Immature natural killer cell (primary cell): ENCODE data around the gene PTPRG. TPM values are rescaled to one million over a fixed set of nuclear protein-coding genes. Genes with fewer than 3 reads are reported as not detected.
"Not testable (repeated sequence)": the region's sequence is repeated elsewhere in the genome, so short reads cannot be mapped to it uniquely, and the experiment has no call there.

Experiments used
- DNase-seq, 3 donors: peaks; one replicate each; pipeline ENCODE4 v3.0.0; 2022; ENCODE audit warnings: mixed read lengths in 1 of 3
- H3K27ac Mint-ChIP-seq, 6 donors: one replicate each; pipeline ENCODE4 v1.8.0; 2020; ENCODE audit warnings: mixed read lengths in 6 of 6, mild to moderate bottlenecking in 5 of 6, inconsistent platforms in 4 of 6, moderate library complexity in 3 of 6
- H3K27me3 Mint-ChIP-seq, 3 donors: one replicate each; pipeline ENCODE4 v1.8.0; 2020 to 2021; ENCODE audit warnings: low read depth in 3 of 3, mild to moderate bottlenecking in 3 of 3, mixed read lengths in 3 of 3, moderate library complexity in 3 of 3, inconsistent platforms in 1 of 3
- H3K36me3 Mint-ChIP-seq, 3 donors: one replicate each; pipeline ENCODE4 v1.8.0; 2020; ENCODE audit warnings: mixed read lengths in 3 of 3, inconsistent platforms in 2 of 3, mild to moderate bottlenecking in 2 of 3
- H3K4me1 Mint-ChIP-seq, 2 donors: one replicate each; pipeline ENCODE4 v1.8.0; 2020; ENCODE audit warnings: inconsistent platforms in 2 of 2, mild to moderate bottlenecking in 2 of 2, mixed read lengths in 2 of 2, moderate library complexity in 1 of 2
- H3K4me3 Mint-ChIP-seq, 5 donors: one replicate each; pipeline ENCODE4 v1.8.0; 2020; ENCODE audit warnings: mild to moderate bottlenecking in 5 of 5, mixed read lengths in 5 of 5, inconsistent platforms in 3 of 5, moderate library complexity in 3 of 5
- H3K9me3 Mint-ChIP-seq, 6 donors: one replicate each; pipeline ENCODE4 v1.8.0; 2020; ENCODE audit warnings: mild to moderate bottlenecking in 6 of 6, mixed read lengths in 6 of 6, inconsistent platforms in 4 of 6, moderate library complexity in 3 of 6
- polyA plus RNA-seq, 3 donors: library from polyadenylated mRNA; unstranded; fragments of 300-500 nt; fragmentation: Illumina TruSeq; gene quantifications; one replicate each; pipeline ENCODE4 v1.2.3, GENCODE V29; 2021

Gene PTPRG
- polyA plus RNA-seq, 3 donors from 2014 or later = 0.13 TPM; not detected in 2

GRCh38 chr3:61541694-61542093 lies 19.7 kb upstream of the PTPRG start:
- peaks cover 0 to 7% (median 2%) of the 10 kb centered on the region in 6 donors for H3K9me3 Mint-ChIP-seq
- H3K27ac Mint-ChIP-seq = no peak overlapping the region
- no peak overlapping the region for H3K4me3 Mint-ChIP-seq
- peaks cover 0 to 8% (median 1%) of the 10 kb centered on the region in 3 donors for H3K27me3 Mint-ChIP-seq
- no peaks in the 10 kb centered on the region for H3K4me1 Mint-ChIP-seq
- H3K36me3 Mint-ChIP-seq = no peaks in the 10 kb centered on the region
- DNase-seq = no peak

GRCh38 chr3:61545716-61546115 lies 15.7 kb upstream of the PTPRG start:
- Mint-ChIP-seq H3K36me3 (no peaks in the 10 kb centered on the region), H3K9me3 (peaks cover 0 to 7% (median 0%) of the 10 kb centered on the region in 6 donors), H3K27ac (no peak overlapping the region), H3K4me1 (no peaks in the 10 kb centered on the region), H3K27me3 (peaks cover 0 to 4% (median 4%) of the 10 kb centered on the region in 3 donors), H3K4me3 (no peak overlapping the region)
- DNase-seq = no peak

- H3K4me3 Mint-ChIP-seq = no peak overlapping the region
- peaks cover 0 to 8% (median 4%) of the 10 kb centered on the region in 3 donors for H3K27me3 Mint-ChIP-seq
- no peak for DNase-seq
- H3K9me3 Mint-ChIP-seq = peaks cover 0 to 5% (median 0%) of the 10 kb centered on the region in 6 donors
- no peaks in the 10 kb centered on the region for H3K4me1 Mint-ChIP-seq
- no peaks in the 10 kb centered on the region for H3K36me3 Mint-ChIP-seq
- no peak overlapping the region for H3K27ac Mint-ChIP-seq
These were observed 13.7 kb upstream of the PTPRG start for GRCh38 chr3:61547625-61548024.

- not testable (repeated sequence) for H3K9me3 Mint-ChIP-seq, H3K36me3 Mint-ChIP-seq, H3K4me3 Mint-ChIP-seq, H3K4me1 Mint-ChIP-seq, DNase-seq, H3K27ac Mint-ChIP-seq
- peaks cover 0 to 13% (median 3%) of the 10 kb centered on the region in 3 donors for H3K27me3 Mint-ChIP-seq
These were observed 8.7 kb upstream of the PTPRG start for GRCh38 chr3:61552704-61553103.

GRCh38 chr3:61559136-61559731 lies 2.1 kb upstream of the PTPRG start:
- H3K4me3 Mint-ChIP-seq = peak overlapping the region in 1 of 5 donors; percentile 5
- peaks cover 0 to 10% (median 5%) of the 10 kb centered on the region in 6 donors for H3K9me3 Mint-ChIP-seq
- no peaks in the 10 kb centered on the region for H3K4me1 Mint-ChIP-seq
- DNase-seq = no peak
- no peaks in the 10 kb centered on the region for H3K36me3 Mint-ChIP-seq
- no peak overlapping the region for H3K27ac Mint-ChIP-seq
- peaks cover 12 to 16% (median 16%) of the 10 kb centered on the region in 3 donors for H3K27me3 Mint-ChIP-seq

- peak overlapping the region; percentile 38 to 80 (median 66) for H3K4me3 Mint-ChIP-seq
- peaks cover 0 to 12% (median 4%) of the 10 kb centered on the region in 6 donors for H3K9me3 Mint-ChIP-seq
- H3K27me3 Mint-ChIP-seq = peaks cover 14 to 17% (median 16%) of the 10 kb centered on the region in 3 donors
- no peak overlapping the region for H3K27ac Mint-ChIP-seq
- DNase-seq = peak in 1 of 3 donors; percentile 21
- H3K36me3 Mint-ChIP-seq = no peaks in the 10 kb centered on the region
- no peaks in the 10 kb centered on the region for H3K4me1 Mint-ChIP-seq
These were observed 626 bp upstream of the PTPRG start for GRCh38 chr3:61560517-61561373.

GRCh38 chr3:61562042-61562720 lies 810 bp downstream of the PTPRG start:
- no peak overlapping the region for H3K27ac Mint-ChIP-seq
- H3K4me3 Mint-ChIP-seq = peak overlapping the region; percentile 45 to 74 (median 60)
- peaks cover 14 to 19% (median 14%) of the 10 kb centered on the region in 3 donors for H3K27me3 Mint-ChIP-seq
- no peaks in the 10 kb centered on the region for H3K4me1 Mint-ChIP-seq
- peaks cover 0 to 10% (median 4%) of the 10 kb centered on the region in 6 donors for H3K9me3 Mint-ChIP-seq
- H3K36me3 Mint-ChIP-seq = no peaks in the 10 kb centered on the region
- no peak for DNase-seq

- no peak for DNase-seq
- H3K27me3 Mint-ChIP-seq = peaks cover 13 to 19% (median 14%) of the 10 kb centered on the region in 3 donors
- H3K27ac Mint-ChIP-seq = no peak overlapping the region
- no peaks in the 10 kb centered on the region for H3K4me1 Mint-ChIP-seq
- H3K4me3 Mint-ChIP-seq = peak overlapping the region; percentile 45 to 74 (median 60)
- no peaks in the 10 kb centered on the region for H3K36me3 Mint-ChIP-seq
- H3K9me3 Mint-ChIP-seq = peaks cover 0 to 10% (median 2%) of the 10 kb centered on the region in 6 donors
These were observed 1.4 kb downstream of the PTPRG start for GRCh38 chr3:61562721-61563312.

- no peaks in the 10 kb centered on the region for H3K36me3 Mint-ChIP-seq
- H3K4me3 Mint-ChIP-seq = peak overlapping the region in 4 of 5 donors; percentile 27 to 65 (median 41)
- no peaks in the 10 kb centered on the region for H3K4me1 Mint-ChIP-seq
- H3K27ac Mint-ChIP-seq = no peak overlapping the region
- no peak for DNase-seq
- peaks cover 0 to 9% (median 1%) of the 10 kb centered on the region in 6 donors for H3K9me3 Mint-ChIP-seq
- peaks cover 13 to 19% (median 13%) of the 10 kb centered on the region in 3 donors for H3K27me3 Mint-ChIP-seq
These were observed 2.2 kb downstream of the PTPRG start for GRCh38 chr3:61563313-61564271.

GRCh38 chr3:61564395-61565059 lies 3.2 kb downstream of the PTPRG start:
- DNase-seq = no peak
- Mint-ChIP-seq H3K4me1 (no peaks in the 10 kb centered on the region), H3K27ac (no peak overlapping the region), H3K4me3 (peak overlapping the region in 2 of 5 donors; percentile 52 to 65), H3K27me3 (peaks cover 12 to 14% (median 13%) of the 10 kb centered on the region in 3 donors), H3K9me3 (peaks cover 0 to 6% (median 0%) of the 10 kb centered on the region in 6 donors), H3K36me3 (no peaks in the 10 kb centered on the region)

- DNase-seq = no peak
- Mint-ChIP-seq H3K36me3 (no peaks in the 10 kb centered on the region), H3K27me3 (peaks cover 7 to 10% (median 9%) of the 10 kb centered on the region in 3 donors), H3K9me3 (peaks cover 0 to 6% (median under 1%) of the 10 kb centered on the region in 6 donors), H3K4me3 (no peak overlapping the region), H3K4me1 (peaks cover 0 to 3% of the 10 kb centered on the region in 2 donors), H3K27ac (no peak overlapping the region)
These were observed 4.2 kb downstream of the PTPRG start for GRCh38 chr3:61565569-61565968.

- Mint-ChIP-seq H3K9me3 (peaks cover 0 to 6% (median under 1%) of the 10 kb centered on the region in 6 donors), H3K27ac (no peak overlapping the region), H3K27me3 (peaks cover 6 to 7% (median 7%) of the 10 kb centered on the region in 3 donors), H3K4me1 (peaks cover 3 to 5% of the 10 kb centered on the region in 2 donors), H3K4me3 (no peak overlapping the region), H3K36me3 (no peaks in the 10 kb centered on the region)
- DNase-seq = no peak
These were observed 6.8 kb downstream of the PTPRG start for GRCh38 chr3:61568127-61568526.
